Endodermal cell (in vitro differentiated cells): ENCODE data around the gene ZNF385D. TPM values are rescaled to one million over a fixed set of nuclear protein-coding genes. Genes with fewer than 3 reads are reported as not detected.
A peak's percentile ranks its signal among the peaks of the same experiment; 100 is the strongest.

Experiments
- DNase-seq: peaks from one replicate; pipeline ENCODE4 v3.0.0-alpha.2; 2017
- H3K27ac ChIP-seq: 2 replicates; pipeline ENCODE4 v1.5.1; 2013; ENCODE audit warnings: mild to moderate bottlenecking, low read depth, low read length, moderate library complexity
- H3K27me3 ChIP-seq: 2 replicates; pipeline ENCODE4 v1.6.1; 2013; ENCODE audit warnings: mild to moderate bottlenecking, low read length, moderate library complexity; ENCODE audit not compliant: insufficient read depth, control insufficient read depth, poor library complexity, severe bottlenecking
- H3K36me3 ChIP-seq: 2 replicates; pipeline ENCODE4 v1.7.0; 2013; ENCODE audit warnings: mild to moderate bottlenecking, low read length, moderate library complexity; ENCODE audit not compliant: control insufficient read depth, insufficient read depth
- H3K4me1 ChIP-seq: one replicate; pipeline ENCODE4 v1.7.0; 2013; ENCODE audit warnings: low read length; ENCODE audit not compliant: control insufficient read depth, insufficient read depth
- H3K4me3 ChIP-seq: 2 replicates; pipeline ENCODE4 v1.5.1; 2013; ENCODE audit warnings: mild to moderate bottlenecking, low read length, moderate library complexity
- H3K9ac ChIP-seq: 2 replicates; pipeline ENCODE4 v1.6.1; 2013; ENCODE audit warnings: mild to moderate bottlenecking, low read length, moderate library complexity; ENCODE audit not compliant: poor library complexity, severe bottlenecking; ENCODE audit errors: extremely low read depth
- H3K9me3 ChIP-seq: 2 replicates; pipeline ENCODE4 v1.6.1; 2013; ENCODE audit warnings: mild to moderate bottlenecking, low read length, moderate library complexity; ENCODE audit not compliant: control insufficient read depth
- H3K27ac Mint-ChIP-seq: 2 replicates; pipeline ENCODE4 v1.8.0; 2020; ENCODE audit warnings: mixed read lengths
- H3K27me3 Mint-ChIP-seq: 2 replicates; pipeline ENCODE4 v1.8.0; 2021; ENCODE audit warnings: mild to moderate bottlenecking, mixed read lengths; ENCODE audit not compliant: insufficient read depth
- H3K36me3 Mint-ChIP-seq: 2 replicates; pipeline ENCODE4 v1.8.0; 2020; ENCODE audit warnings: low read depth, mixed read lengths
- H3K4me1 Mint-ChIP-seq: 2 replicates; pipeline ENCODE4 v1.8.0; 2020; ENCODE audit warnings: mixed read lengths
- H3K4me3 Mint-ChIP-seq: 2 replicates; pipeline ENCODE4 v1.8.0; 2020; ENCODE audit warnings: mild to moderate bottlenecking, moderate library complexity, mixed read lengths
- H3K9me3 Mint-ChIP-seq: 2 replicates; pipeline ENCODE4 v1.8.0; 2020; ENCODE audit warnings: mild to moderate bottlenecking, mixed read lengths
- CTCF ChIP-seq: fragments of 200-600 bp; sonication (generic); conservative IDR thresholded peaks from 2 replicates; pipeline ENCODE4 v1.5.0; 2021; ENCODE audit warnings: antibody characterized with exemption, mild to moderate bottlenecking
- WGBS, 2 experiments: methylation state at CpG; one replicate each; pipeline versions ENCODE4 v1.1.5 to v1.1.7; 2013; ENCODE audit warnings: missing lambda C conversion rate in 2 of 2, mixed read lengths in 1 of 2; ENCODE audit not compliant: insufficient coverage in 1 of 2, insufficient read length in 1 of 2; 5-methylcytosine and 5-hydroxymethylcytosine counted together
- total RNA-seq, 2 donors: library from RNA; stranded (reverse); fragmentation: NEBNext Ultra II Directional in 1 of 2; extraction: Animal tissue kit (Norgen Biotek cat#: 25700) in 1 of 2; gene quantifications; 2 replicates in 1 of 2; 3 replicates in 1 of 2; pipeline ENCODE4 v1.2.1, GENCODE V29; 2021

The ZNF385D gene
- total RNA-seq, 2 donors from 2014 or later: 1.1 to 3.7 TPM

- Mint-ChIP-seq H3K9me3 (peaks cover 3% of the 10 kb centered on the region), H3K27me3 (peaks cover 10% of the 10 kb centered on the region), H3K27ac (no peak overlapping the region), H3K4me1 (no peaks in the 10 kb centered on the region), H3K36me3 (no peaks in the 10 kb centered on the region), H3K4me3 (no peak overlapping the region)
- no peak overlapping the region for H3K27ac ChIP-seq
- H3K4me1 ChIP-seq: no peaks in the 10 kb centered on the region
- TF ChIP-seq CTCF: no peak
- DNase-seq: no peak
- no peak overlapping the region for H3K9ac ChIP-seq
- H3K27me3 ChIP-seq: no peaks in the 10 kb centered on the region
- H3K36me3 ChIP-seq: no peaks in the 10 kb centered on the region
- WGBS, 2 experiments: 100% methylated on average over 1 of the region's 1 CpG; no CpG with 5 or more reads in 1 of the 2 experiments
- peaks cover 4% of the 10 kb centered on the region for H3K9me3 ChIP-seq
- no peak overlapping the region for H3K4me3 ChIP-seq
Observed at GRCh38 chr3:21738283-21738682, 12.7 kb downstream of the ZNF385D start.

GRCh38 chr3:21734746-21735145 lies 16.3 kb downstream of the ZNF385D start:
- H3K27me3 ChIP-seq: peaks cover 10% of the 10 kb centered on the region
- H3K27ac ChIP-seq: no peak overlapping the region
- Mint-ChIP-seq H3K36me3 (no peaks in the 10 kb centered on the region), H3K27me3 (peaks cover 34% of the 10 kb centered on the region), H3K9me3 (peaks cover 7% of the 10 kb centered on the region), H3K4me3 (no peak overlapping the region), H3K4me1 (peaks cover 6% of the 10 kb centered on the region), H3K27ac (no peak overlapping the region)
- no peaks in the 10 kb centered on the region for H3K4me1 ChIP-seq
- peaks cover 10% of the 10 kb centered on the region for H3K9me3 ChIP-seq
- H3K36me3 ChIP-seq: no peaks in the 10 kb centered on the region
- no peak for DNase-seq
- no peak overlapping the region for H3K9ac ChIP-seq
- no peak overlapping the region for H3K4me3 ChIP-seq
- 94 to 100% methylated on average over 1 to 3 of the region's 3 CpGs for WGBS, 2 experiments
- TF ChIP-seq CTCF: no peak

GRCh38 chr3:21729888-21730459 lies 21.0 kb downstream of the ZNF385D start:
- no peak for TF ChIP-seq CTCF
- Mint-ChIP-seq H3K4me1 (peaks cover 18% of the 10 kb centered on the region), H3K27me3 (peaks cover 66% of the 10 kb centered on the region), H3K36me3 (no peaks in the 10 kb centered on the region), H3K9me3 (peaks cover 25% of the 10 kb centered on the region), H3K4me3 (no peak overlapping the region), H3K27ac (no peak overlapping the region)
- Histone ChIP-seq H3K4me1 (peaks cover 4% of the 10 kb centered on the region), H3K9me3 (peaks cover 21% of the 10 kb centered on the region), H3K27me3 (peaks cover 10% of the 10 kb centered on the region), H3K4me3 (peak overlapping the region; percentile 48), H3K36me3 (no peaks in the 10 kb centered on the region), H3K27ac (no peak overlapping the region), H3K9ac (no peak overlapping the region)
- whole genome bisulfite sequencing, 2 experiments: 73 to 78% methylated on average over 5 to 6 of the region's 6 CpGs
- DNase-seq: no peak
